Choroid plexus epithelial cell (primary cell): Measurements from ENCODE around the gene GOPC.

Experiments used
- DNase-seq: peaks from one replicate; pipeline ENCODE4 v3.0.0-alpha.2; 2010; ENCODE audit warnings: low read depth
- H3K4me3 ChIP-seq: 2 replicates; pipeline ENCODE4 v1.5.1; 2011; ENCODE audit warnings: low read depth, mild to moderate bottlenecking, control low read depth, low read length, moderate library complexity
- CTCF ChIP-seq: conservative IDR thresholded peaks from 2 replicates; pipeline ENCODE4 v1.5.1; 2011; ENCODE audit warnings: low read depth, mild to moderate bottlenecking, control low read depth, inconsistent platforms, low read length, moderate library complexity

The GOPC gene

GRCh38 chr6:117557951-117558350 is 44.4 kb downstream of the GOPC start:
- TF ChIP-seq CTCF, result no peak

GRCh38 chr6:117555882-117556498 is 46.3 kb downstream of the GOPC start:
- DNase-seq, result peak; percentile 61
- no peak overlapping the region for H3K4me3 ChIP-seq
- TF ChIP-seq CTCF, result peak; percentile 76

More at GRCh38 chr6:117557951-117558350, 44.4 kb downstream of the GOPC start:
- no peak overlapping the region for H3K4me3 ChIP-seq
- DNase-seq, result peak; percentile 14

GRCh38 chr6:117555262-117555849 is 47.0 kb downstream of the GOPC start:
- no peak for TF ChIP-seq CTCF
- no peak overlapping the region for H3K4me3 ChIP-seq
- peak; percentile 21 for DNase-seq

GRCh38 chr6:117553142-117553541 is 49.2 kb downstream of the GOPC start:
- TF ChIP-seq CTCF, result no peak
- no peak for DNase-seq

GRCh38 chr6:117552618-117553017 is 49.7 kb downstream of the GOPC start:
- H3K4me3 ChIP-seq, result no peak overlapping the region
- no peak for TF ChIP-seq CTCF
- DNase-seq, result peak; percentile 26

More at GRCh38 chr6:117553142-117553541, 49.2 kb downstream of the GOPC start:
- no peak overlapping the region for H3K4me3 ChIP-seq

- H3K4me3 ChIP-seq, result no peak overlapping the region
- TF ChIP-seq CTCF, result no peak
- peak; percentile 19 for DNase-seq
Observed at GRCh38 chr6:117550618-117551242, 51.6 kb downstream of the GOPC start.
